Right renal pelvis (tissue), 4 donors: ENCODE measurements around the gene RBFOX1. TPM values are rescaled to one million over a fixed set of nuclear protein-coding genes. Genes with fewer than 3 reads are reported as not detected.

Source experiments
- DNase-seq, 4 donors: peaks; one replicate each; pipeline ENCODE4 v3.0.0-alpha.2; 2013; ENCODE audit warnings: low read depth in 4 of 4, low spot score in 3 of 4, missing footprints in 1 of 4
- polyA plus RNA-seq, 4 donors: library from polyadenylated mRNA; unstranded; fragments of 120-200 nt; gene quantifications; one replicate each; pipeline ENCODE4 v1.2.1, GENCODE V29; 2013; ENCODE audit not compliant: insufficient read length in 4 of 4

RBFOX1 gene
- polyA plus RNA-seq = 1 to 10 TPM; 1.6 to 3.9 (median 2.9) TPM

DNA sequence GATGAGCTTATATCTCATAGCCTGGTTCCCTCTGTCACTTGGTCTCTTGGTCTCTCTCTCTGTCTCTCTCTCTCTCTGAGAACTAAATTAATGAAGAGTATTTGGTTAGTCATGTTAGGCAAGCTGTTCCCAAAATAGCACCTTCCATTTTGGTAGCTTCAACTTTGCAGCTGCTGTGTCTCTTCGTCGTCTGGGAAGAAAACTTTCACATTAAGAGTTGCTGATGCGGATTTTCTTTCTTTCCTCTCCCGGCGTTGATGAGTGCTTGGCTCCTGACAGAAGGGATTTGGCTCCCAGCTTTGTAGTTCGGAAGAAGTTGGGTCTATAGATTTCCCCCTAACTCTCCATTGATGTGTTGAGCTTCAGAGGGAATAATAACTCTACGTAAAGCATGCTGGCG, at the start of gene RBFOX1:
Gene RBFOX1, plus strand, starts transcription at position 235 of the 400 bp plus-strand sequence.
- no peak for DNase-seq

- DNase-seq = no peak
These were observed 47.9 kb upstream of the RBFOX1 start for GRCh38 chr16:7284780-7285179.

GRCh38 chr16:7285520-7285919, 47.1 kb upstream of the RBFOX1 start:
- no peak for DNase-seq

DNA sequence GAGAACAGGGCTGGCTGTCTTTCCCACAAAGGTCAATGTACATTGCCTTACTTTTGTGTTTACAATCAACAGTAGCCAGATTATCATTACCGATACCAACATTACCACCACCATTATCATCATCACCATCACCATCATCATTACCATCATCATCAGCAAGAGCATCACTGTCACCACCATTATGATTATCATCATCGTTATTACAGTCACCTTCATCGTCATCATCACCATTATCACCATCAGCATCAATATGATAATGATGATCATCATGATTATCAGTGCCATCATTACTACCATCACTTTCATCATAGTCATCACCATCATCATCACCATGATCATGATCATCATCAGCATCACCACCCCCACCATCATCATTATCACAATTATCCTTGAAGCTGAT, 43.3 kb upstream of the RBFOX1 start:
- no peak for DNase-seq

DNA sequence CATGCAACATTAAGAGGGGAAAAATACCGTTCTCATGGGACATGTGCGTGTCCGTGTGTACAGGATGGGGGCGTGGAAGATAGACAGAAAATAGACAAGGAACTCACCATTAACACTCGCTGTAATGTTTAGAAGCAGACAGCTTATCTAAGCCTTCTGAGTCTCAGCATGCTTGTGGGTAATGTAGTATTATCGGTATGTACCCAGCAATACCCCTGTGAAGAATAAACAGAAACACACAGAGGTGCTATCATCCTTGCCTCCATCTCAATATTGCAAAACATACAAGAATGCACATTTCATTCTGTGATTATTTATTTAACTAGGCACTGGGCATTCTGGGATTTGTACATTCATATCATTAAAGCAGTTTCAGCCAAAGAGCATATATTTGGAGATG, 42.0 kb upstream of the RBFOX1 start:
- DNase-seq = no peak

DNA sequence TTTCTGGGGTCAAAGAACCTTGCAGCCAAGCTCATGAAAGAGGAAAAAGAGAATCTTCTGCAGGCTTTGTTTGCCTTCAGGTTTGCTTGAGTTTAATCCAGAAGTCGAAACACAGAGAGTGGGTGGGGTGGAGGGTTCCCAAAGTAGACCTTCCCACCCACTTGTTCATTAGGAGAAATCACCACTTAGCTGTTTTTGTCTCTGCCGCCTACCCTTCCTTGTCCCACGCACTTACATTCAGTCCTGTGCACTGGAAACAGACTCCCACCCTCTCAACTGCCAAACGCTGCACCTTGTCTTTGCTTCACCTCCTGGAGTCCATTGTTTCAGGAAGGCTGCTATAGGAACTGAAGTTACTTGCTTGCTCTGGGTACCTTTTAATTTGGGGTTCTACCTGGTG, 38.6 kb upstream of the RBFOX1 start:
- no peak for DNase-seq

GRCh38 chr16:7303052-7303610, 29.5 kb upstream of the RBFOX1 start:
- DNase-seq = no peak

DNA sequence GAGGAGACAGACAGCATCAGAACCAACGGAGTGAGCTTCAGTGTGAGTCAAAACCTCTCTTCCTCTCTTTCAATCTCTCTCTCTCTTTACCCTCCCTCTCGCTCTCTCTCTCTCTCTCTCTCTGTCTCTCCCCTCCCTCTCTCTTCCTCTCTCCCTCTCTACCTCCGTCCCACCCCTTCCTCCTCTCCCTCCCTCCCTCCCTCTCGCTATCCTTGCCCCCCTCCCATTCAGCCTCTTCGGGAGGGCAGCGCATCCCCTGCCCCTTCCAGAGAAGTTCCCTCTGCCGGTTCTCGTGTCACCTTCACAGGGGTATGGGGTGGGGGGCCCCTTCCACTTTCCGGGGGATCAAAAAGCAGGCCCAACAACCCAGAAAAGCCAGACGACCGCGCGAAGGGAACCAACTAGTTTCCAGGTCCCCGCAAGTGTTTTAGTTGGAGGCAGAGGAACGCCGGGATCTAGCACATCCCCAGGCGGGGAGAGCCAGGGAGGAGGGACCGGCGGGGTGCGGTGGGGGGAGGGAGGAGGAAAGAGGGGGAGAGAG, 28.9 kb upstream of the RBFOX1 start:
- no peak for DNase-seq

GRCh38 chr16:7304279-7304678, 28.4 kb upstream of the RBFOX1 start:
- DNase-seq = no peak

DNA sequence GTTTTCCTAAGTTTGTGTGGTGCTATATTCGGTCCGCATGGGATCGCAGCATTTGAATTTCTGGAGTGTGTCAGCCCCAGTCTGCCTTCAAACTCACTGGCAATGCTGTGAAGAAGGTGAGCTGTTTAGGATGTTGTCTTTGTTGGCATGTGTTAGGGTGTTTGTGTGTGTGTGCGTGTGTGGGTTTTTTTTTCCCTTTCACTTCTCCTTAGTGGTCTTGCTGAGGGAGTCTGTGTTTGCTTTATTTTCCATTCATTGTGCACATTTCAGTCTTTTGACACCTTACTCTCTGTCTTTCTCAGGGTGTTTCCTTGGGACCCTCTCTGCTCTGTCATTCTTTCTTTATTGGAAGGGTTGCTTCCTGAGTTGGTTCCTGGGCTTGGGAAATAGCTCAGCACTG, 27.7 kb upstream of the RBFOX1 start:
- DNase-seq = no peak

GRCh38 chr16:7313170-7313569, 19.5 kb upstream of the RBFOX1 start:
- DNase-seq = no peak

- DNase-seq = no peak
These were observed 18.5 kb upstream of the RBFOX1 start for GRCh38 chr16:7314163-7314562.

DNA sequence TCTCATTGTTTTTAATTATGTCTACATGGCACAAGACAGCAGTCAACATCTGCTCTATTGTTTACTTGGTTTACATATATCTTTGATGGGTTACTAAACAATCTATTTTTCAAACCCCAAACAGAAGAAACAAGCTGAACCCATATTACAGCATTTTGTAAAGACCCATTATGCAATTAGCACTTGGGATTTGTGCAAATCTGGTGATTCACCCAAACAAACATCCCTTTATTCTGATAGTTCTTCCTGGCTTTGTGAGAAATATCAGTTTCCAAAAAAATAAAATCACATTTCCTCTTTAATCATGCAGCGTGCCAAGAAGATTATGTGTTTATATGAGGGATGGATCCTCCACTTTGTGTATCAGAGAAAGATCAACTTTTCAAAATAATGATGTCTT, 16.8 kb upstream of the RBFOX1 start:
- no peak for DNase-seq

DNA sequence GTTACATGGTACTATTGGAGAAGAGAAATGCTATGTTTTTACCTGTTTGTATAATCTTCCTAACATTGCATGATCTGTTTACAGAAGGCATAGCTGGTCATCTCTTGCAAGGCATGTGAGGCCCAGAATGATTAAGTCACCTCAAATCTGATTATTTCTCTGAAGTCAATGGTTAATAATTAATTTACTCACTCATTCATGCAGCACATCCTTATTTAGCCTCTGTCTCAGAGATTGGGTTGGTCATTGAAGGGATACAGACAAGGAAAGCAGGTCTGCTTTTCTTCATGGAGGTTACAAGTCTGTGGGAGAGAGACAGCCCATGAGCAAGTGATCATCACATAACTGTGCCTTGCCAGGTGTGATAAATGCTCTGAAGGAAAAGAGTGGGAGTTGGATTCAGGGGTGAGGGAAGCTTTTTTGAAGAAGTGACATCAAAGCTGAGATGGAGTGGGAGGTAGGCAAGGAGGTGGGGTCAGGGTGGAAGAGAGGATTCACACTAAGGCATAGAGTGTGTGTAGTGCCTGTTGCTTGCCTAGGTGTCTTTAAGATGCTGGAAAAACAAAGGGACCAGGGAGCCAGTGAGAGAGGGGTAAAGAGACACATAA, 16.3 kb upstream of the RBFOX1 start:
- no peak for DNase-seq

- no peak for DNase-seq
These were observed 14.7 kb upstream of the RBFOX1 start for GRCh38 chr16:7317982-7318381.

- DNase-seq = no peak
These were observed 14.0 kb upstream of the RBFOX1 start for GRCh38 chr16:7318686-7319085.

DNA sequence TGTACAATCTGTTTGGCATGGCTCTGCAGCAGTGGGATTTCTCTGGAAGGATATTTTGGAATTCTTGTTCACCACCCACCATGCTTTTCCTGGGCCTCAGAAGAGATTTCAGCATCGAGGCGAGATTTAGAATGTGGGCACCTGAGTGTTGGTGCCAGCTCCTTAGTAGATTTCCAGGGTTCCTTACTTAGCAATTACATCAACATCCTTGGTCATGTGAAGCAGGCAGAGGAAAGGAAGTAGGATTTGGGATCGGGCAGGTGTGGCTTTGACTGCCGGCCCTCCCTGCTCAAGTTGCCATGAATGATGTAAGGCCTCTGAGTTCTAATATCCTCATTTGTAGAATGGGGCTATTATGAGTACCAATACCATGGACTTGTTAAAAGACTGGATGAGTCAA, 13.1 kb upstream of the RBFOX1 start:
- no peak for DNase-seq

DNA sequence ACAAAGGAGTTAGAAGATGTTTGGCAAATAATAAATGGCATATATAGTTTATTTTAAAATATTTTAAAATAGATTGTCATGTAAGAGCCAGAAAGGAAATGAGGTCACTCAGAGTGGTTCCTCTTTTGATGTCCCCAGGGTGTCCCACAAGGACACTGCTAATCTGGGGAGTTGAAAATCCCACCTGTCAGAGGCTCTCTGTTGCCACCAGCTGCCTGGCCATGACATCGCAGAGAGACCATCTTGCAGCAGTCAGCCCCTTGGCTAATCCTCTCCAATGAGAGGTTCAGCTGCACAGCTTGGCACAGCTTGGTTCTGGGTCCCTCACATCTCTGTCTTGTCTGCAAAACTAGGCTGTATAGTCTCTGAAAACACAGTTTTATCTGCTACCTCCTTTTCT, 11.0 kb upstream of the RBFOX1 start:
- DNase-seq = no peak

GRCh38 chr16:7324321-7324720, 8.3 kb upstream of the RBFOX1 start:
- DNase-seq = no peak

DNA sequence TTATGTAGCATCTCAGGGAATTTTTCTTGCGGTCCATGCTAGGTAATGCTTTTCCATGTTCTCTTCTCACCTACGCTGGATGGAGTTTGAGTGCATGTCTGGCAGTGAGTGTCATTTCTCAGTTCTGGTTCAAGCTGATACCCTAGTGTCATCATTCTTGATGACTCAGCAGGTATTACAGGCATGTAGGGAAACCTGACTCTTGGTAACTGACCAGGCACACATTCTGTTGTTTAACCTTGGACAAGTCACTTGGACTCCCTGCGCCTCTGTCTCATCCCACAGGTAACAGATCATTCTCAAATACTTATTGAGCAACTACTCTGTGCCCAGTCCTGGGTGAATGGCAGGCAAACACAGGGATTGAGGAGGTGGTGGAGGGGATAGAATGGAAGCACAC, 6.8 kb upstream of the RBFOX1 start:
- no peak for DNase-seq

GRCh38 chr16:7330709-7331108, 1.9 kb upstream of the RBFOX1 start:
- DNase-seq = no peak

GRCh38 chr16:7331997-7332396, 648 bp upstream of the RBFOX1 start:
- DNase-seq = no peak
